ENCODE results near the gene ATAD3B.

Gene ATAD3B

DNA sequence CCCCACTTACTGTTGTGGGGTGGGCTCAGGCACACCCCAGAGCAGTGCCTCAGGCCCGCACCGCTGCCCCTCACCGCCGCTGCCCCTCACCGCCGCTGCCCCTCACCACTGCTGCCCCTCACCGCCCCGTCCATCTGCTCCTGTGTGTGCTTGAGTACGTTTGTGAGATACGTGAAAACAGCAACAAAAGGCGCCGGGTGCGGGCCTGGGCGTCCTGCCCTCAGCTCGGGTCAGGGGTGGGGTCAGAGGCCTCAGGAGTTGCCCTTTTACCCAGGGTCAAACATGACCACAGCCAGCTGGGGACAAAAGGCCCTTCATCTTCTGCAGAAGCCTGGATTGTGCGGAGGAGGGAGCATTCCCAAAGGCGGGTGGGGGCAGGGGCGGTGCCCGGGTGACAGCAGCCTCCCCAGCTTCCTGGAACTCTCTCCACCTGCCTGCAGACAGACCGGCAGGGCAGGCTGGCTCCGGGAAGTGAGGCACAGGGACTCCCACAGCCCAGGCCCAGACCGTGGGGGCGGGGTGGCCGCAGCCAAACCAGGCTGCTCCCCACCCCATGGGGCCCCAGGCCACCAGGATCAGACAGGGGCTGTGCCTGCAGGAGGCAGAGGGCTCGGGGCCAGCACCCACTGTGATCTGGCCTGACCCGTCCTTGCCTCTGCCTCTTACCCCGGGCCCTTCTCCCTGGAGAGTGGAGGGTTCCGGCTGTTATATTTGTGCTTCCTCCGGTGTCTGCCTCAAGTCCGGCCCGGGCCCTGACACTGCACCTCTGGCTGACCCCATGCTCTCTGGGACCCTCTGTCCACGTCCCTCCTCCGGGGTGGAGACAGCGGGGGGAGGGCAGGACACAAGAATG is 38.4 kb upstream of the ATAD3B start:
- no peak overlapping the region for H3K4me3 ChIP-seq (ENCODE audit: low read depth, low read length)
- no peak overlapping the region for H3K9ac ChIP-seq
- TF ChIP-seq, protein P1, sequence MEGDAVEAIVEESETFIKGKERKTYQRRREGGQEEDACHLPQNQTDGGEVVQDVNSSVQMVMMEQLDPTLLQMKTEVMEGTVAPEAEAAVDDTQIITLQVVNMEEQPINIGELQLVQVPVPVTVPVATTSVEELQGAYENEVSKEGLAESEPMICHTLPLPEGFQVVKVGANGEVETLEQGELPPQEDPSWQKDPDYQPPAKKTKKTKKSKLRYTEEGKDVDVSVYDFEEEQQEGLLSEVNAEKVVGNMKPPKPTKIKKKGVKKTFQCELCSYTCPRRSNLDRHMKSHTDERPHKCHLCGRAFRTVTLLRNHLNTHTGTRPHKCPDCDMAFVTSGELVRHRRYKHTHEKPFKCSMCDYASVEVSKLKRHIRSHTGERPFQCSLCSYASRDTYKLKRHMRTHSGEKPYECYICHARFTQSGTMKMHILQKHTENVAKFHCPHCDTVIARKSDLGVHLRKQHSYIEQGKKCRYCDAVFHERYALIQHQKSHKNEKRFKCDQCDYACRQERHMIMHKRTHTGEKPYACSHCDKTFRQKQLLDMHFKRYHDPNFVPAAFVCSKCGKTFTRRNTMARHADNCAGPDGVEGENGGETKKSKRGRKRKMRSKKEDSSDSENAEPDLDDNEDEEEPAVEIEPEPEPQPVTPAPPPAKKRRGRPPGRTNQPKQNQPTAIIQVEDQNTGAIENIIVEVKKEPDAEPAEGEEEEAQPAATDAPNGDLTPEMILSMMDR (IDR thresholded peaks at IDR 0.05) = no peak
- no peak overlapping the region for H3K4me2 ChIP-seq (ENCODE audit: low read length)
- H3K27me3 ChIP-seq (ENCODE audit: control insufficient read depth, insufficient read depth, low read length) = no peaks in the 10 kb centered on the region
- H3K27ac ChIP-seq = peak overlapping the region; percentile 62
- H2AFZ ChIP-seq = no peak overlapping the region
- H3K9me3 ChIP-seq (ENCODE audit: control insufficient read depth, low read length) = no peaks in the 10 kb centered on the region
- H3K36me3 ChIP-seq (ENCODE audit: control insufficient read depth, insufficient read depth, low read length) = no peaks in the 10 kb centered on the region
- no peaks in the 10 kb centered on the region for H3K4me1 ChIP-seq
- no peaks in the 10 kb centered on the region for H3K79me2 ChIP-seq

DNA sequence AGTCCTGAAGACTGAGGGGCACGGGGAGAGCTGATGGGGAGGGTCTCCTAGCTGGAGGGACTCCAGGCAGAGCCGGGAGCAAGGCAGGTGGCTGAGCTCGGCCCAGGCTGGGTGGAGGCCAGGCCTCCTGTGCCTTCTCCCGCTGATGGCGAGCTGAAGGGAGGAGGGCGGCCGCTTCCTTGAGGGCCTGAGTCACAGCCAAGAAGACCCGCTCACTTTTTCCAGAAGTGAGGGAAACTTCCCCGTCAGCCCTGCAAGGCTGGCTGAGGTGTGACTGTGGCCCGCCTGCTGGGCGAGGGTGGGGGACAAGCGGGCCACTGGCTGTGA is 37.8 kb upstream of the ATAD3B start:
- no peaks in the 10 kb centered on the region for H3K36me3 ChIP-seq (ENCODE audit: control insufficient read depth, insufficient read depth, low read length)
- no peak overlapping the region for H3K9ac ChIP-seq
- H3K4me2 ChIP-seq (ENCODE audit: low read length) = no peak overlapping the region
- peak overlapping the region; percentile 62 for H3K27ac ChIP-seq
- no peaks in the 10 kb centered on the region for H3K4me1 ChIP-seq
- H3K9me3 ChIP-seq (ENCODE audit: control insufficient read depth, low read length) = no peaks in the 10 kb centered on the region
- no peaks in the 10 kb centered on the region for H3K27me3 ChIP-seq (ENCODE audit: control insufficient read depth, insufficient read depth, low read length)
- H3K4me3 ChIP-seq (ENCODE audit: low read depth, low read length) = no peak overlapping the region
- TF ChIP-seq, protein P1 (IDR thresholded peaks at IDR 0.05) = no peak
- no peak overlapping the region for H2AFZ ChIP-seq
- H3K79me2 ChIP-seq = no peaks in the 10 kb centered on the region

DNA sequence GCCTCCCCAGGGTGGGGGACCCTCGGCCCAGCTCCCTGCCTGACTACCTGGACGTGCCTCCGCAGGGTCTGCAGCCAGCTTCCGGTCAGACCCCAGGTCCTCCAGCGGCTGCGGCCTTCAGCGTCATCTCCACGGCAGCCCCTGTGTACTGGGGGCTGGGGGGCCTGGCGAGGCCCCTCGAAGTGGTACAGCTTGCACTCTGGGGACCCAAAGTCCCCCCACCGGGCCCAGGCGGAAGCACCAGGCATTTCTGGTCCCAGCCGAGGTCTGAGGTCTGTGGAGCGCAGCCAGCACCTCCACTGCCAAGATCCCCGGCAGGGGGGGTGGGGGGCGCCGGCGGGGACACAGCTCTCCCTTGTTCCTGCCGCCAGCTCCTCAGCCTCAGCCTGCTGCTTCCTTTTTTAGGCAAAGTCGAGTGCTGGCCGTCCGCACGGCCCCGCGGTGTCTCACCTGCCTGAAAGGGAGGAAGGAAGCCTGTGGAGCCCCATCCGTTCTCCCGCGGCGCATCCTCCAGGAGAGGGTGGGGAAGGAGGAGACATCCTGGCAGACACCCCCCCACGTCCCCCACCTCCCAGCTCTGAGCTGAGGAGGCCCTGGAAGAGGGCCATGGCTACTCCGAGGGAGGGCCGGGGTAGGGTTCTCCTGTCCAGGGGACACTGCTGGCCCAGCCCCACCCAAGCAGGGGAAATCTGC is 37.3 kb upstream of the ATAD3B start:
- no peak overlapping the region for H2AFZ ChIP-seq
- H3K79me2 ChIP-seq = no peaks in the 10 kb centered on the region
- H3K4me3 ChIP-seq (ENCODE audit: low read depth, low read length) = no peak overlapping the region
- H3K27me3 ChIP-seq (ENCODE audit: control insufficient read depth, insufficient read depth, low read length) = no peaks in the 10 kb centered on the region
- no peaks in the 10 kb centered on the region for H3K9me3 ChIP-seq (ENCODE audit: control insufficient read depth, low read length)
- TF ChIP-seq, protein P1 (IDR thresholded peaks at IDR 0.05) = no peak
- no peak overlapping the region for H3K9ac ChIP-seq
- H3K27ac ChIP-seq = peak overlapping the region; percentile 67
- H3K4me1 ChIP-seq = no peaks in the 10 kb centered on the region
- H3K36me3 ChIP-seq (ENCODE audit: control insufficient read depth, insufficient read depth, low read length) = no peaks in the 10 kb centered on the region
- H3K4me2 ChIP-seq (ENCODE audit: low read length) = no peak overlapping the region

DNA sequence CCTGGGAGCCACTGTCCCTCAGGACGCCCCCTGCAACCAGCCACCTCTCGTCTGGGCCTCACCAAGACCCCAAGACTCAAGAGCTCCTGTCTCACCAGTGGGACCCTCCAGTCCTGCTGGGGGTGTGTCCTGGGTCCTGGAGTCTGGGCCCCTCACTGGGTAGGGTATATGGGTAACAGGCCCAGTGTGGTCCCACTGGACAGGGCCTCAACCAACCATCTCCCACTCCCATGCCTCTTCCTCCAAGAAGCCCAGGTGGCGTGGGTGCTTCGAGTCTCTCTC is 36.8 kb upstream of the ATAD3B start:
- no peaks in the 10 kb centered on the region for H3K79me2 ChIP-seq
- TF ChIP-seq, protein P1 (IDR thresholded peaks at IDR 0.05) = no peak
- no peaks in the 10 kb centered on the region for H3K4me1 ChIP-seq
- no peak overlapping the region for H3K4me3 ChIP-seq (ENCODE audit: low read depth, low read length)
- no peak overlapping the region for H3K4me2 ChIP-seq (ENCODE audit: low read length)
- H3K27ac ChIP-seq = peak overlapping the region; percentile 67
- no peaks in the 10 kb centered on the region for H3K9me3 ChIP-seq (ENCODE audit: control insufficient read depth, low read length)
- no peak overlapping the region for H2AFZ ChIP-seq
- H3K27me3 ChIP-seq (ENCODE audit: control insufficient read depth, insufficient read depth, low read length) = no peaks in the 10 kb centered on the region
- no peaks in the 10 kb centered on the region for H3K36me3 ChIP-seq (ENCODE audit: control insufficient read depth, insufficient read depth, low read length)
- no peak overlapping the region for H3K9ac ChIP-seq

Measured in parathyroid adenoma (tissue), 2 donors.